ENCODE measurements around the gene NIPAL4.

The NIPAL4 gene

GRCh38 chr5:157486221-157486681 lies 26.2 kb downstream of the NIPAL4 start:
- DNase-seq, result no peak

- DNase-seq, result no peak
Measured at GRCh38 chr5:157486861-157487260, 26.8 kb downstream of the NIPAL4 start.

- no peak for DNase-seq
Measured at GRCh38 chr5:157487358-157487757, 27.3 kb downstream of the NIPAL4 start.

GRCh38 chr5:157491471-157491995 lies 31.5 kb downstream of the NIPAL4 start:
- DNase-seq, result no peak

GRCh38 chr5:157492886-157493285 lies 32.9 kb downstream of the NIPAL4 start:
- DNase-seq, result no peak

GRCh38 chr5:157494178-157494832 lies 34.3 kb downstream of the NIPAL4 start:
- peak; percentile 96 for DNase-seq

- DNase-seq, result peak; percentile 28
Measured at GRCh38 chr5:157496864-157497263, 36.9 kb downstream of the NIPAL4 start.

GRCh38 chr5:157497875-157498611 lies 38.0 kb downstream of the NIPAL4 start:
- no peak for DNase-seq

GRCh38 chr5:157502143-157502647 lies 42.2 kb downstream of the NIPAL4 start:
- peak; percentile 59 for DNase-seq

- no peak for DNase-seq
Measured at GRCh38 chr5:157504053-157504452, 44.0 kb downstream of the NIPAL4 start.

GRCh38 chr5:157505496-157505895 lies 45.5 kb downstream of the NIPAL4 start:
- no peak for DNase-seq

GRCh38 chr5:157506066-157506590 lies 46.1 kb downstream of the NIPAL4 start:
- no peak for DNase-seq

- DNase-seq, result no peak
Measured at GRCh38 chr5:157506981-157507780, 47.2 kb downstream of the NIPAL4 start.

- no peak for DNase-seq
Measured at GRCh38 chr5:157509093-157509492, 49.1 kb downstream of the NIPAL4 start.

GRCh38 chr5:157509587-157509986 lies 49.6 kb downstream of the NIPAL4 start:
- no peak for DNase-seq

GRCh38 chr5:157510682-157511081 lies 50.7 kb downstream of the NIPAL4 start:
- DNase-seq, result no peak

GRCh38 chr5:157511651-157512644 lies 51.9 kb downstream of the NIPAL4 start:
- peak; percentile 81 for DNase-seq

GRCh38 chr5:157513182-157513581 lies 53.2 kb downstream of the NIPAL4 start:
- no peak for DNase-seq

- DNase-seq, result no peak
Measured at GRCh38 chr5:157514974-157515373, 55.0 kb downstream of the NIPAL4 start.

GRCh38 chr5:157516006-157516405 lies 56.0 kb downstream of the NIPAL4 start:
- no peak for DNase-seq

GRCh38 chr5:157516626-157517325 lies 56.8 kb downstream of the NIPAL4 start:
- DNase-seq, result no peak
